Hematopoietic multipotent progenitor cell treated with erythropoietin and hydrocortisone succinate and interleukin-3 and kit ligand, for 8 days (in vitro differentiated cells): ENCODE measurements around the gene IL12RB1.
A peak's percentile ranks its signal among the peaks of the same experiment; 100 is the strongest.

ENCODE experiments used
- DNase-seq: peaks from one replicate; pipeline ENCODE4 v3.0.0-alpha.2; 2015

The IL12RB1 gene

DNA sequence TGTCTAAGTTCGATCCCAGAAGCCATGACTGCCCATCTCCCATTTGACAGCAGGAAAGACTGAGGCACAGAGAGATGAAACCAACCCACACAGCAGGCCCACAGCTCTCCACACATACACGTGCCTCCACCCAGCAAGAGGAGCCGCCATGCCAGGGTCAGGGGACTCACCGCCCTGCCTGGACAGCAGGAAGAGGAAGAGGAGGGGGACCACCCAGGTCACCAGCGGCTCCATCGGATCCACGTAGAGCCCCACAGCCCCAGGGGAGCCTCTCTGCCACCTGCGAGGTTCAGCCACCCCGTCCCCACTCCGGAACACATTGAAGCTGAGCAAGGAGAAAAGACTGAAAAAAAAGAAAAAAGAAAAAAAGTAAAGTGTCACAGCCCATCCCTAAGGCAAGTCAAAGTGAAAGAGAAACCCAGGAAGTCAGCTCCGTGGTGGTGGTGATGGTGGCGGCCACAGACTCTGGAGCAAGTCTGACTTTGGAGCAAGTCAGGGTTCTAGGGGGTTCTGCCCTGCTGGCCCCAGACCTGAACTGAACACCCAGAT lies at the start of gene IL12RB1:
IL12RB1 (minus strand) TSS at position 345 of the 549 bp plus-strand sequence; CDS start at position 234, 111 bp downstream.
- DNase-seq = peak; percentile 30

DNA sequence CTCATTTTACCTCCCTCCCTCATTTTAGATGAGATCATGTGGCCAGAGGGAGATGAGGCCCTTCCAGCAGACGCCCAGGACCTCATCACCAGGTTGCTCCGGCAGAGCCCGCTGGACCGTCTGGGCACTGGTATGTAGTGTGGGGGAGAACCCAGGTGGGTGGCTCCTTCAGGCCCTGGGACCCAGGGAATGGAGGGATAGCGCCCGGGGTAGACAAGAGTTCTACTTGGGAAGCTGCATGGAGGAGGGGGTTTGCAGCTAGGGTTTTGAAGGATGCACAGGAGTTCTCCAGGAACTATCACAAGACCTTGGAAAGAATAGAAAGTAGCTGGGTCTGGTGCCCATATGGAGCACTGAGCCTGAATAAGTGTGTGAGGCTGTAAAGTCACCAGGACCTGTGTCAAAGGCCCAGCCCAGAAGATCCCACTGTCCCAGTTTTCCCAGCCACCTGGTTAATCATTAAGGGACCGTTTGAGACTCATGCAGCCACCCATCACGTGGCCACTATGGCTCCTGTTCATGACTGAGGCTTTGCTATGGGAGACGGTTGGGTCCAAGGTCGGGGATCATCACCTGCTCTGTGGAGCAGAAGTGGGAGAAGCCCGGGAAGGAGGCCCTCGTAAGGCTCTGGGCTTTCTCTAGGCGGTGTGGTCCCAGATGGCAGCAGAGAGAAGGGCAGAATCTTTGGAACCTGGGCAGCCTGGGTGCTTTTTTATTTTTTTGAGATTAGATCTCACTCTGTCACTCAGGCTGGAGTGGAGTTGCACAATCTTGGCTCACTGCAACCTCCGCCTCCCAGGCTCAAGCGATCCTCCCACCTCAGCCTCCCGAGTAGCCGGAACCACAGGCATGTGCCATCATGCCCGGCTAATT lies 49.2 kb upstream of the IL12RB1 start:
- DNase-seq = no peak

DNA sequence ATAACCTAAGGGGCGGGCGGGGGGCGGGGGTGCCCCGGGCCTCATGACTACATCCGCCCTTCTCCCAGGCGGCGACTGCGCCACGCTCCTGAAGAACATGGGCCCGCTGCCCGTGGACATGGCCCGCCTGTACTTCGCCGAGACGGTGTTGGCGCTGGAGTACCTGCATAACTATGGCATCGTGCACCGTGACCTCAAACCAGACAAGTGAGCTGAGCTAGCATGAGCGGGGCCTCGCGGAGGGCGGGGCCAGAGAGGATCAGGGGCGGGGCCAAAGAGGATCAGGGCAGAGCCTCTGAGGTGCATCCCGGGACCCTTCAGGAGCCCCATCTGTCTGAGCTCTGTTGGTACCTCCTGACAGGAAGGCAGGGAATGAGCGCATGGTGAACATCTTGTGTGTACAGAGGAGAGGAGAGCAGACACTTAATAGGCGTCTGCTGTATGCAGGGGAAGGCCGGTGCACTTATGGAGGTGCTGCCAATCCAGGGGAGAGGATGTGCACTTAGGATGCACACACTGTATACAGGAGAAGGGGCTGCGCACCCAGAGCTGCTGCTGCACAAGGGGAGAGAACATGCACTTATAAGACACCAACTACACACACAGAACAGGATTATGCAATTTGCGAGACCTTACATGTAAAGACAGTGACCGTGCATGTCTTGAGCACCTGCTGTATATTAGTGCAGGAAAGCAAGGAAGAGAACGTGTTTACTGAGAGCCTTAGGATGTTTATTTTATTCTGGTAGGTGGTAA lies 45.3 kb upstream of the IL12RB1 start:
- DNase-seq = no peak

DNA sequence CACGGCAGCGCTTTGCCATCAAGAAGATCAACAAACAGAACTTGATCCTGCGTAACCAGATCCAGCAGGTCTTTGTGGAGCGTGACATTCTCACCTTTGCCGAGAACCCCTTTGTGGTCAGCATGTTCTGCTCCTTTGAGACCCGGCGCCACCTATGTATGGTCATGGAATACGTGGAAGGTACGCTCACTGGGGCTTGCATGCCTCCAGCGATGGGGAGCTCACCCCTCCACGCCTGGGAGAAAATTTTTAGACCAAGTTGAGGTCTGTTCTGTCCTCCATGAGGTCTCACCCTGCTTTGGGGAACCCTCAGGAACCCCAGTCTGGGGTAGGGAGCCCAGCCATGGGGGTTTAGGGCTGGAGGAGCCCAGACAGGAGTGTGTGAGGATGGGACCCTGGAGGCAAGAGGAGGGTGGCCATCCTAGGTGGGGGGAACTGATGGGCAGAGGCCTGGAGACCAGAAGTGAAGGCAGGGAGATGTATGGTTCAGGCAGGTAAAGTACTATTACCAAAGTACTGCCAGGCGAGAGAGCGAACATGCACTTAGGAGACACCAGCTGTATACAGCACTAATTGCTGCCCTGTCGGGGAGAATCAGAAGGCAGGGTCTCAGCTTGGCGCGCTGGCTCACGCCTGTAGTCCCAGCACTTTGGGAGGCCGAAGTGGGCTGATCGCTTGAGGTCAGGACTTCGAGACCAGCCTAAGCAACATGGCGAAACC lies 43.9 kb upstream of the IL12RB1 start:
- DNase-seq = no peak

DNA sequence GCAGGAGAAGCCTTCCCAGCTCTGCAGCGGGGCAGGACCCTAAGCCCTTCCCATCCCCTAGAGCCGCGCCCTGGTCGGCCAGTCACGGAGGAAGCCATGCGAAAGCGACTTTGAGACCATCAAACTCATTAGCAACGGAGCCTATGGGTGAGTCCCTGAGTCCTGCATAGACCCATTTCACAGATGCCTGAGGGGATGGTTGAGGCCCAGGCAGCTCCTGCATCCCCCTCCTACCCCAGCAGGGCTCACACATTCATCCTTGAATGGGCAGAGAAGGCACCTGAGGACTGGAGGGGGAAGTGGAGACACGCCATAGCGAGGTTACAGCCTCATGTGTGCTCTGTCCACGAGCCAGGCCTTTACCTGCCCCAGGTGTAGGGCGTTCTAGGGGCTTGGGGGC lies 42.1 kb upstream of the IL12RB1 start:
- DNase-seq = no peak

DNA sequence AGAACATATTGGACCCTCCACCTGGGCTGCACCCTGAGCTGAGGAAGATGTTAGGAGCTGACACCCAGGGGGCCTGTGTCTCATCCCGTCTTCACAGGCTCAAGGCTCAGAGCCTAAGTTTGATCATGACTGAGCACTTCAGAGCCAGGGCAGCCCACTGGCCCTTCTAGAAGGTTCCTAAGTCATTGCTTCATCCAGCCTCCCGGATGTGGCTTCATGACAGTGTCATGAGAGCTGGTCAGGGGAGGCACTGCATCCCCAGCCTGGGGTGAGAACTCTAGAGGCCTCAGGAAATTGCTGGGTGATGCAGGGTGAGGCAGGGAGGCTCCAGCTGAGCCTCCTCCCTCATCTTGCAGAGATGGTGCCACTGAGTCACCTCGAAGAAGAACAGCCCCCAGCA lies 41.3 kb upstream of the IL12RB1 start:
- DNase-seq = no peak

DNA sequence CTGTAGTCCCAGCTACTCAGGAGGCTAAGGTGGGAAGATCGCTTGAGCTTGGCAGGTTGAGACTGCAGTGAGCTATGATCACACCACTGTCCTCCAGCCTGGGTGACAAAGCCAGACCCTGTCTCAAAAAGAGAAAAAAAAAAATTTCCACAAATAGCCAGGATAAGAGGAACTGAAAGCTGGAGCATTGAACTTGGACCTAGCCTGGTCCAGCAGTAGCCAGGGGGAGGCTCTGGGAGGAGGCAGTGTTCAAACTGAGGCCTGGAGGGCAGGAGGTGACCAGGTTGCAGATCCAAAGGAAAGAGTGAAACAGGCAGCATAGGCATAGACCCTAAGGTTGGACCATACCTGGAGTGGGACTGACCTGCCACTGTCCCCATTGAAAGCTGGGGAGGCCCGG lies 39.4 kb upstream of the IL12RB1 start:
- DNase-seq = no peak

DNA sequence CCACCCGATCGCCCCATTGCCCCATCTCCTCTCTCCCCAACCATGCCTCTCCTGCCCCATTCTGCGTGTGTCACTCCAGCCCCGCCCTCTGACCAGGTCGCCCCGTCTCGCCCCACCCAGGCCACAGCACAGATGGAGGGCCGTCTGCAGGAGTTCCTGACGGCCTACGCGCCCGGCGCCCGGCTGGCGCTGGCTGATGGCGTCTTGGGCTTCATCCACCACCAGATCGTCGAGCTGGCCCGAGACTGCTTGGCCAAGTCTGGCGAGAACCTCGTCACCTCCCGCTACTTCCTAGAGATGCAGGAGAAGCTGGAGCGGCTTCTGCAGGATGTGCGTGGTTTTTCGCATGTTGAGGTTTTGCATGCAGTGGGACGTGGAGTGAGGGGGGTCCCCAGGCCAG lies 37.1 kb upstream of the IL12RB1 start:
- no peak for DNase-seq

DNA sequence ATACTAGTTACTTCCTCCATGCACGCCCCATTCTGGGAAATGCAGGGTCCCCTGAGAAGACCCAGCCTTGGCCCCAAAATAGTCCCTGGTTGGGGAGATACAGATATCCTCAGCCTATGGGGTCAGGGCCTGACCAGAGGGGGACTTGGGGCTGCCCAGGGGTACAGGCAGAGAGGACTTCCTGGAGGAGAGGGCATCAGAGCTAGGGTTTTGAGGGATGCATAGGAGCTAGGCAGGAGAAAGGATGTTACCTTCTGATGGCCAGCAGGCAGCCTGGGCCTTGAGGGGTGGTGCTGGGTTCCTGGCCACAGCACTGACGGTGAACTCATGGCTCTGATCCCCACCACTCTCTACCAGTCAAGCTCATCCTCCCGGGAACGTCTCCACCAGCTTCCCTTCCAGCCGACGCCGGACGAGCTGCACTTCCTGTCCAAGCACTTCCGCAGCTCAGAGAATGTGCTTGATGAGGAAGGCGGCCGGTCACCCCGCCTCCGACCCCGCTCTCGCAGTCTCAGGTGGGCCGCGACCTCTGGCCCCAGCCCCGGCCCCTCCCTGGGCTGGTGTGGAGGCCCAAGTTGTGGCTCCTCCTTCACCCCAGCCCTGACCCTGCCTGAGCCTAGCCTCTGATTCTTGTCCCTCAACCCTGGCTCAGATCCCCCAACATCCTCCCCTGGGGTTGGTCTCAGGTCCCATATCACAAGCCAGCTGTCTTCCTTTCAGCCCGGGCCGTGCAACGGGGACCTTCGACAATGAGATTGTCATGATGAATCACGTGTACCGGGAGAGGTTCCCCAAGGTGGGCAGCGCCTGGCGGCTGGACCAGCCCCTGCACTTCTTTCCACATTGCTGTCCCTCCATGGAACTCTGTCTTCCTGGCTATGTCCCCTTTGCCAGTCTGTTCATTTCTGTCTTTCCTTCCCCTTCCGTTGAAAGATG lies 36.4 kb upstream of the IL12RB1 start:
- no peak for DNase-seq

DNA sequence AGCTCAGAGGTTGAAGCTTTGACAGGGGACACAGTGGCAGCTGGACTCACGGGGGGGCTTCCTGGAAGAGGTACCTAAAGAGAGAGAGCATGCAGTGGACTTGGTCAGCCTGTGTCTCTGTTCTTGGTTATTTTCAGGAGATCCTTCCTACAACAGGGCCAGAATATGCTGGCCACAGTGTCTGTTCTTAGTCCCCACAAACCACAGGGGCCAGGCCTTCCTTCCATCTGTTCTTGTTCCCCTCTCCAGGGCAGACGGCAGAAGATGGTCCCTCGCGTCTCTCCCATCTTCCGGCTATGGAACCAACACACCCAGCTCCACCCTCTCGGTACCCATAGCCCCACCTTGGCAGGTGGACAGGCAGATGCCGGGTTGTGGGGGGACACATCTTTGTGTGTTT lies 35.7 kb upstream of the IL12RB1 start:
- no peak for DNase-seq

DNA sequence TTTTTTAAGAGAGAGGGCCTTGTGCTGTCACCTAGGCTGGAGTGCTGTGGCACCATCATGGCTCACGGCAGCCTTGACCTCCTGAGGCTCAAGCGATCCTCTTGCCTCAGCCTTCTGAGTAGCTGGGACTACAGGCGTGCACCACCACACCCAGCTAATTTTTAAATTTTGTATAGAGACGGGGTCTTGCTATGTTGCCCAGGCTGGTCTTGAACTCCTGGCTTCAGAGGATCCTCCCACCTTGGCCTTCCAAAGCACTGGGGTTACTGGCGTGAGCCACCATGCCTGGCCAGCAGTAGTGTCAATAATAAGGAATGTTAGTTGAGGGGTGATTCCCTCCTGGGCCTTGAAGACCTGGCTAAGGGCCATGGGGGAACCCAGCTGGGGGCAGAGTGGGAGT lies 34.4 kb upstream of the IL12RB1 start:
- DNase-seq = no peak

DNA sequence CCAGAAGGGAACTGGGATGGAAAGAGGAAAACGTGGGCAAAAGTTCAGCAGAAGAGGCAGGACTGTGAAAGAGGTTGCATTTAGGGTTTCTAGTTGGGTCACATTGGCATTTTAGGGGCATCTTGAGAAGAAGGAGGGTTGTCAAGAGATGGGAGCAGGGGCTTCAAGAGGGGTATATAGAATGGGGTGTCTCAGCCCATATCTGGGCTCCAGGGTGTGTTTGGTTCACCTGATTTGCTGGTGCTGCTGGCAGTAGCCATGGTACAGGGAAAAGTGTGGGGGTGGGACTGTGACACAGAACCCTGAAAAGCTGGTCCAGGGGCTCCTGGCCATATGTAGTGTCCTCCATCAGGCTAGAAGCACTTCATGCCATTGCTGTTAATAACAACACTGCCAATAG lies 33.4 kb upstream of the IL12RB1 start:
- DNase-seq = no peak

DNA sequence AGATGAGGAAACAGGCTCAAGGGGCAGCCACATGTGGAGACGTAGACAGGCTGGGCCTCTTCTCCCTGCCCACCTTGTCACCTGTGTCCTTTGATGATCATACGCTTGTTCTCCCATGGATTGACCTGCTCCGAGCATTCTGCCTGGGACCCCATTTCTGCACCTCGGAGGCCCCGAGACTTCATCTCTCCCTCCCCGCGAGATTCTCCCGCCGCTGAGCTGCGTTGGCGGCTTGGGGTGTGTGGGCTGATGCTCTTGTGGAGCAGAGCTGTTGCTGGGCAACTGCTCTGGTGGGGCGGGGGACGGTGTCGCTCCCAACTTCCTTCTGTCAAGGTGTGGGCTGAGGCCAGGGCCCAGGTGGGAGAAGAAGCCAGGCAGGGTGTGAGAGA lies 33.0 kb upstream of the IL12RB1 start:
- no peak for DNase-seq

DNA sequence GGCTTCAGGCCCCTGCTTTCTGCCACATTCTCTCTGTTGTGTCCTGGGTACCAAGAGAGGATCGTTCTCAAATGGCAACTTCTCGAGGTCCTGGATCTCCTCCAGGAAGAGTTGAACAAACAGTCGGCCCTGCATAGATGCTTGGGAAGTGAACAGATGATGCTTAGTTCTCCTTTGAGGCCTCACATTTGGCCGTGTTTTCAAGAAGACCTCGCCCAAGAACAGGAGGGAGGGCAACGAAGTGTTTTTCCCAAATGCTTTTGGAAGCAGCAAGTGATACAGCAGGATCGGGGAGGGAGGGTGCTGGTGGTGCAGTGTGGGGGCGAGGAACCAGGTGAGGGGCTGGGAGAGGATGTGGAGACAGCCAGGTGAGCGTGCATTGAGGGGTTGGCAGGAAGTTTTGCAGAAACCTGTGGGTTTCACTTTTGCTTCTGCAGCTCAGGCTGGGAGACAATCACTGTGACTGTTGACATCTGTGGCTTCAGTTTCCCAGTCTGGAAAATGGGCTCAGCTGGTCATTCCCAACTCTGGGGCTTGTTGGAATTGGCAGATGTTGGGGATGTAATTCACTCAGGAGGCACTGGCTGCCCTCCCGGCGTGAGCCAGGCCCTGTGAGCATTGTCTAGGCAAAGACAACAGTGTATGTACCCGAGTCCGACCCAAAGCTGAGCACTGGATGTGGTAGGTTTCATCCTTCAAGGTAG lies 32.4 kb upstream of the IL12RB1 start:
- DNase-seq = no peak

DNA sequence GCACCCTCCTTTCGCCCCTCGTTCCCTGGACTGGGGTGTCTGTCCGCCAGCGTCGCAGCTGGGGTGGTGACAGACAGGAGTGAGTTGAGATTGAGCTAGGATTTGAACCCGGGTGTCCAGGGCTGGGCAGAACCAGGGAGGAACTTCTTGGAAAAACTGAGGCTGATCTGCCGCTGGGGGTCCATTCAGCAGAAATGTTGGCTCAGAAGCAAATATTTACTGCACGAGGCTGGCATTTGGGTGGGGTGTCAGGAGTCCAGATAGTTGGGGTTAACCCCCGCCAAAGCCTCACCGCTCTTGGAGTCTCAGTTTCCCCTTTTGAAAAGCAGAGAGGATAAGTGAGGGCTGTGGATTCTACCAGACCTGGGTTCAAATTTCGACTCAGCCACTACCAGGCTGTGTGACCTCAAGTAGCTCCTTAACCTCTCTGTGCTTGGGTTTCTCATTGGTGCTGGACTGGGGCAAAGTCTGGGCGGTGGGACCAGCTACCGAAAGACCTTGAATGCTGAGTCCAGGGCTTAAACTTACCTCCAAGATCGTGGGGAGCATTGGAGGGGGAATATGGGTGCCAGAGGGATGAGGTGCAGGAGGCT lies 31.8 kb upstream of the IL12RB1 start:
- no peak for DNase-seq

DNA sequence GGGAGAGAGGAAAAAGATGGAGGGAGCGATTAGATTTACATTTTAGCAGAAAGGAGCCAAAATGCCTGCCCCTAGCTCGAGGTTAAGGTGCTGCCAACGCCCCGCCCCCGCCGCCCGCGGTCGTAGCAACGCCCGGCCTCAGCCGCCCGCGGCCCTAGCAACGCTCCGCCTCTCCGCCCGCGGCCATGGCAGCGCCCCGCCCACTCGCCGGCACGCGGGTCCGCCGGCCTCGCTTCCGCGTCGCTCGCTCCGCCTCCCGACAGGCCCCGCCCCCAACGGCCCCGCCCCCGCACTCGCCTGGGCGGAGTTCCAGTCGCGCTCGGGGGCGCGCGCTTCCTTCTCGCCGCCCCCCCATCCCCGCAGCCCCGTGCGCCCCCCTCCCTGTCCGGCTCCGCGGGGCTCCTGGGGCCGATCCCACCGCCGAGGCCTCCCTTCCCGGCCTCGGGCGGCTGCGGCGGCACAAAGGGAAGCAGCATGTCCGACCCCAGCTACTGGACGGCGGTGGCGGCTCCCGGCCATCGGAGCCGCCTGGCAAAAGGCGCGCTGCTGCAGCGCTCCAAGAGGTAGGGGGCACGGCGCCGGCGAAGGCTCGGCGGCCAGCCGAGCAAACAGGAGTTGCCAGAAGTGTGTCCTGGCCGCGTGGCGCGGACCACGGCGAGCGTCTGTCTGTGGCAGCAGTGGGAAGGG lies 31.1 kb upstream of the IL12RB1 start:
- DNase-seq = peak; percentile 85

DNA sequence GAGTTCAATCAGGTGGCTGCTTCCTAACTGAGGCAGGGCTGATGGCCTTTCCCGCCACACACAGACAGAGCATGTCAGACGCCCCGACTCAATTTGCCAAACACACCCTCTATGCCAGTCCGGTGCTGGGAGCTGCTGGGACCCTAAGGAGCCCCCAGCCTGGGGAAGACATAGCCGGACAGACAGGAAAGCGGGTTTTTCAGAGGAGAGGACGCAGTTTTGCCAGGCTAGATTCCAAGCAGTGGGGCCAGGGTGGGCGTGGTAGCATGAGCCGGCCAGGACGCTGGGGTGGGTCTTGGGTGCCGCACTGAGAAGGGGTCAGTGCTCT lies 30.6 kb upstream of the IL12RB1 start:
- no peak for DNase-seq

DNA sequence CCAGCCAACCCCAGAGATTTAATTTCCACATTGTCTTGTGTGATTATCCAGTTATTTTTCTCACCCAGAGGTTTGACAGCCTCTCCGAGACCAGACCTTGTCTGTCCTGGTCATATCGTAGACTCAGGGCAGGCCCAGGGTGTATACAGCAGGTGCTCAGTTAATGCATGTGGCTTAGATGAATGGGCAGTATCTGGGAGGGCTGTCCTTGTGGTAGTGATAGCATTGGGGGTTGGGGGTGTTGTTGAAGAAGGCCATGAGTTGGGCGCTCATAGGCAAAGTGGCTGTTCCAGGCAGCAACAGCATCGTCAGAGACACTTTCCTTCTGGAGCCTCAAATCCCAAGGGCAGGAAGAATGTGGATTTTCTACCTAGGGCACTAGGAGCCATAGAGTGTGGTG lies 27.7 kb upstream of the IL12RB1 start:
- DNase-seq = no peak

DNA sequence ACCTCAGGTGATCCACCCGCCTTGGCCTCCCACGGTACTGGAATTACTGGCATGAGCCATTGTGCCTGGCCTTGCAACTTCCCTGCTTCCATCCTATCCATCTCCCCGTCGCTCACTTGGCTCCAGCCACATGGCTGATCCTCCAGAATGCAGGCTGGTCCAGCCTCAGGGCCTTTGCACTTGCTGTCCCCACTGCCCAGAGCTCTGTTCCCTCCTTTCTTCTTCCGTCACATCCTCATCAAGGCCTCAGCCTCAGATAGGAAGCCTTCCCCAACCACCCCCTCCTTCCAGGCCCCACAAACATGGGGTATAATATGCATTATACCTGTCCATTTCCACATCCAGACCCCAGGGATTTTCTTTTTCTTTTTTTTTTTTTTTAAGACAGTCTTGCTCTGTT lies 27.1 kb upstream of the IL12RB1 start:
- DNase-seq = no peak

DNA sequence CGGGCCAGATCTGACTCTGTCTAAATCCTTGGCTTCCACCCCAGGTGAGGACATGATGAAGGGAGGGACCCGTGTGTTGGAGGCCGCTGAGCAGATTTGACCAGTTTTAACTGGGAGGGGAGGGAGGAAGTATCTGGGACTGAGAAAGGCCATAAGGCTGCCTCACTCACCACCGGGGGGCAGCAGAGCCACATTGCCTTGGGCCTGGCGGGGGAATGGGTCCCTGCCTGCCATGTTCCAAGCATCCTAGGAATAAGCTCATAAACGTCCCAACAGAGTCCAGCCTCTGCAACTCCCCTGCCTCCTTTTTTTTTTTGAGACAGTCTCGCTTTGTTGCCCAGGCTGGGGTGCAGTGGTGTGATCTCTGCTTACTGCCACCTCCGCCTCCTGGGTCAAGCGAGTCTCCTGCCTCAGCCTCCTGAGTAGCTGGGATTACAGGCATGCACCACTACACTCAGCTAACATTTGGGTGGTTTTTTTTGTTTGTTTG lies 26.3 kb upstream of the IL12RB1 start:
- peak; percentile 88 for DNase-seq
